Activated B cell treated with CpG ODN at 0.5 μM for 24 hours (primary cell): ENCODE measurements around the gene NAA11. TPM values are rescaled to one million over a fixed set of nuclear protein-coding genes. Genes with fewer than 3 reads are reported as not detected.

ENCODE experiments used
- ATAC-seq: fragments of 200-7000 bp; cut with Tn5 transposase; one replicate; pipeline ENCODE4 v1.10.0; 2021; ENCODE audit warnings: low read depth, mild to moderate bottlenecking, moderate library complexity
- CTCF ChIA-PET: fragments of 350-600 bp; sonication (Branson Sonifier 250); formaldehyde crosslinking; loops from one replicate; lab custom pipeline; 2021; ENCODE audit warnings: antibody characterized with exemption; lab: Charles Lee
- POLR2A ChIA-PET: fragments of 350-600 bp; sonication (Branson Sonifier 250); formaldehyde crosslinking; loops from one replicate; lab custom pipeline; 2021; ENCODE audit warnings: antibody characterized with exemption; lab: Charles Lee
- DNase-seq: peaks from one replicate; pipeline ENCODE4 v3.0.0; 2022
- H3K27ac Mint-ChIP-seq: one replicate; pipeline ENCODE4 v1.8.0; 2020; ENCODE audit warnings: mixed read lengths
- H3K27me3 Mint-ChIP-seq: one replicate; pipeline ENCODE4 v1.8.0; 2021; ENCODE audit warnings: mixed read lengths
- H3K36me3 Mint-ChIP-seq: one replicate; pipeline ENCODE4 v1.8.0; 2021; ENCODE audit warnings: low read depth, mixed read lengths
- H3K4me1 Mint-ChIP-seq: one replicate; pipeline ENCODE4 v1.8.0; 2021; ENCODE audit warnings: mixed read lengths
- H3K4me3 Mint-ChIP-seq: one replicate; pipeline ENCODE4 v1.8.0; 2020; ENCODE audit warnings: mild to moderate bottlenecking, mixed read lengths
- H3K9me3 Mint-ChIP-seq: one replicate; pipeline ENCODE4 v1.8.0; 2020; ENCODE audit warnings: mixed read lengths
- CTCF ChIP-seq: fragments of 200-600 bp; IDR thresholded peaks from one replicate; pipeline ENCODE4 v1.8.0; 2022; ENCODE audit warnings: antibody characterized with exemption, mild to moderate bottlenecking
- intact Hi-C: fragments of 100-400 bp; cut with micrococcal nuclease; formaldehyde crosslinking; loops from one replicate; pipeline ENCODE4 v1.15.1; 2024
- total RNA-seq: library from RNA; stranded (reverse); gene quantifications from 2 replicates; pipeline ENCODE4 v1.2.3, GENCODE V29; 2022

Gene NAA11
- total RNA-seq, 1 donor from 2014 or later = not detected

GRCh38 chr4:79317711-79318110 lies 8.2 kb downstream of the NAA11 start:
- no peak for ATAC-seq

GRCh38 chr4:79315891-79316290 lies 10.0 kb downstream of the NAA11 start:
- H3K4me1 Mint-ChIP-seq = no peaks in the 10 kb centered on the region
- no peak for DNase-seq
- no peak overlapping the region for H3K27ac Mint-ChIP-seq
- no peaks in the 10 kb centered on the region for H3K9me3 Mint-ChIP-seq
- intact Hi-C loops = no loop called here
- POLR2A ChIA-PET = no interaction called here
- H3K4me3 Mint-ChIP-seq = no peak overlapping the region
- no peak for TF ChIP-seq CTCF
- peaks cover 3% of the 10 kb centered on the region for H3K27me3 Mint-ChIP-seq
- CTCF ChIA-PET = no interaction called here
- no peaks in the 10 kb centered on the region for H3K36me3 Mint-ChIP-seq
- ATAC-seq = no peak

More at GRCh38 chr4:79317711-79318110, 8.2 kb downstream of the NAA11 start:
- POLR2A ChIA-PET = no interaction called here
- Mint-ChIP-seq H3K27me3 (peaks cover 3% of the 10 kb centered on the region), H3K9me3 (no peaks in the 10 kb centered on the region), H3K27ac (no peak overlapping the region), H3K36me3 (no peaks in the 10 kb centered on the region), H3K4me3 (no peak overlapping the region), H3K4me1 (no peaks in the 10 kb centered on the region)
- CTCF ChIA-PET = no interaction called here
- intact Hi-C loops = no loop called here
- no peak for TF ChIP-seq CTCF
- DNase-seq = no peak

GRCh38 chr4:79311279-79311678 lies 14.6 kb downstream of the NAA11 start:
- CTCF ChIA-PET = no interaction called here
- Mint-ChIP-seq H3K4me1 (no peaks in the 10 kb centered on the region), H3K9me3 (no peaks in the 10 kb centered on the region), H3K36me3 (no peaks in the 10 kb centered on the region), H3K4me3 (no peak overlapping the region), H3K27ac (no peak overlapping the region), H3K27me3 (peaks cover 3% of the 10 kb centered on the region)
- POLR2A ChIA-PET = no interaction called here
- DNase-seq (no peak), ATAC-seq (no peak)
- intact Hi-C loops = no loop called here
- TF ChIP-seq CTCF = no peak

GRCh38 chr4:79308971-79309370 lies 16.9 kb downstream of the NAA11 start:
- no peak for TF ChIP-seq CTCF
- H3K27ac Mint-ChIP-seq = no peak overlapping the region
- no peaks in the 10 kb centered on the region for H3K36me3 Mint-ChIP-seq
- H3K4me3 Mint-ChIP-seq = no peak overlapping the region
- ChIA-PET CTCF (no interaction called here), POLR2A (no interaction called here)
- H3K4me1 Mint-ChIP-seq = no peaks in the 10 kb centered on the region
- intact Hi-C loops = no loop called here
- no peak for DNase-seq
- peaks cover 3% of the 10 kb centered on the region for H3K27me3 Mint-ChIP-seq
- no peak for ATAC-seq
- H3K9me3 Mint-ChIP-seq = no peaks in the 10 kb centered on the region

- DNase-seq = no peak
- ATAC-seq = no peak
- CTCF ChIA-PET = no interaction called here
- H3K36me3 Mint-ChIP-seq = no peaks in the 10 kb centered on the region
- no peak for TF ChIP-seq CTCF
- H3K9me3 Mint-ChIP-seq = no peaks in the 10 kb centered on the region
- H3K4me3 Mint-ChIP-seq = no peak overlapping the region
- no peak overlapping the region for H3K27ac Mint-ChIP-seq
- no peaks in the 10 kb centered on the region for H3K4me1 Mint-ChIP-seq
- POLR2A ChIA-PET = no interaction called here
- intact Hi-C loops = no loop called here
- no peaks in the 10 kb centered on the region for H3K27me3 Mint-ChIP-seq
These were observed 17.7 kb downstream of the NAA11 start for GRCh38 chr4:79308137-79308536.
